Left renal pelvis (tissue), 4 donors: Measurements from ENCODE around the gene KPNA2. TPM values are rescaled to one million over a fixed set of nuclear protein-coding genes. Genes with fewer than 3 reads are reported as not detected.
A peak's percentile ranks its signal among the peaks of the same experiment; 100 is the strongest.
"Not testable (repeated sequence)": the region's sequence is repeated elsewhere in the genome, so short reads cannot be mapped to it uniquely, and the experiment has no call there.

Experiments used
- DNase-seq, 4 donors: peaks; one replicate each; pipeline ENCODE4 v3.0.0-alpha.2; 2013; ENCODE audit warnings: low read depth in 4 of 4, low spot score in 3 of 4
- polyA plus RNA-seq, 4 donors: library from polyadenylated mRNA; unstranded; fragments of 120-200 nt; gene quantifications; one replicate each; pipeline ENCODE4 v1.2.1, GENCODE V29; 2013; ENCODE audit not compliant: insufficient read length in 4 of 4

KPNA2 gene
- 100 to 1,000 TPM in 3 of 4 donors, 10 to 100 TPM in 1; 95.9 to 127 (median 117) TPM for polyA plus RNA-seq

- peak; percentile 95 to 98 (median 96) for DNase-seq
These were observed at the start of gene KPNA2 for GRCh38 chr17:68035523-68036303. Gene KPNA2 (plus strand): TSS chr17:68035735. CDS start chr17:68037133, 1,398 bp downstream.

- DNase-seq, result no peak
These were observed 44.6 kb upstream of the KPNA2 start for GRCh38 chr17:67990909-67991308.

- DNase-seq, result no peak
These were observed 42.9 kb upstream of the KPNA2 start for GRCh38 chr17:67992548-67993152.

GRCh38 chr17:67993153-67993997 is 42.2 kb upstream of the KPNA2 start:
- peak in 3 of 4 donors; percentile 73 to 81 (median 80) for DNase-seq

- DNase-seq, result no peak
These were observed 41.6 kb upstream of the KPNA2 start for GRCh38 chr17:67993998-67994361.

GRCh38 chr17:67994817-67995569 is 40.5 kb upstream of the KPNA2 start:
- no peak for DNase-seq

- DNase-seq, result no peak
These were observed 39.8 kb upstream of the KPNA2 start for GRCh38 chr17:67995570-67996263.

GRCh38 chr17:67996301-67997171 is 39.0 kb upstream of the KPNA2 start, which contains the start of gene C17orf58:
Gene C17orf58 (minus strand): TSS chr17:67996469. CDS start chr17:67996198, 271 bp downstream.
- not testable (repeated sequence) for DNase-seq

- DNase-seq, result no peak
These were observed 37.1 kb upstream of the KPNA2 start for GRCh38 chr17:67998466-67998865.

- DNase-seq, result no peak
These were observed 36.1 kb upstream of the KPNA2 start for GRCh38 chr17:67999291-67999911.

- DNase-seq, result no peak
These were observed 31.3 kb upstream of the KPNA2 start for GRCh38 chr17:68004201-68004600.

- no peak for DNase-seq
These were observed 28.7 kb upstream of the KPNA2 start for GRCh38 chr17:68006797-68007196.

- DNase-seq, result no peak
These were observed 24.3 kb upstream of the KPNA2 start for GRCh38 chr17:68011199-68011665.

GRCh38 chr17:68013385-68013784 is 22.1 kb upstream of the KPNA2 start:
- DNase-seq, result no peak

- no peak for DNase-seq
These were observed 20.3 kb upstream of the KPNA2 start for GRCh38 chr17:68015081-68015723.

- DNase-seq, result no peak
These were observed 18.7 kb upstream of the KPNA2 start for GRCh38 chr17:68016838-68017237.

- not testable (repeated sequence) for DNase-seq
These were observed 17.0 kb upstream of the KPNA2 start for GRCh38 chr17:68018493-68018892.

- no peak for DNase-seq
These were observed 16.2 kb upstream of the KPNA2 start for GRCh38 chr17:68019336-68019674.
